Skeletal muscle tissue (tissue), 4 donors: ENCODE measurements around the gene RNF19B. TPM values are rescaled to one million over a fixed set of nuclear protein-coding genes. Genes with fewer than 3 reads are reported as not detected.
A peak's percentile ranks its signal among the peaks of the same experiment; 100 is the strongest.
"Not testable (repeated sequence)": the region's sequence is repeated elsewhere in the genome, so short reads cannot be mapped to it uniquely, and the experiment has no call there.

Source experiments
- H3K27ac ChIP-seq: one replicate; pipeline ENCODE4 v1.7.0; 2013; ENCODE audit warnings: mild to moderate bottlenecking, low read depth, low read length, inconsistent platforms
- H3K27me3 ChIP-seq, 3 donors: one replicate each; pipeline ENCODE4 v1.7.0; 2013; ENCODE audit warnings: low read length in 3 of 3; ENCODE audit not compliant: control insufficient read depth in 3 of 3, insufficient read depth in 3 of 3
- H3K36me3 ChIP-seq, 3 donors: one replicate each; pipeline ENCODE4 v1.7.0; 2013; ENCODE audit warnings: low read length in 3 of 3; ENCODE audit not compliant: control insufficient read depth in 3 of 3, insufficient read depth in 3 of 3
- H3K4me1 ChIP-seq, 3 donors: one replicate each; pipeline ENCODE4 v1.7.0; 2013; ENCODE audit warnings: low read length in 3 of 3, mild to moderate bottlenecking in 3 of 3; ENCODE audit not compliant: control insufficient read depth in 3 of 3, insufficient read depth in 3 of 3
- H3K4me3 ChIP-seq, 3 donors: one replicate each; pipeline ENCODE4 v1.7.0; 2013; ENCODE audit warnings: low read length in 3 of 3
- H3K9ac ChIP-seq, 3 donors: one replicate each; pipeline ENCODE4 v1.7.0; 2013; ENCODE audit warnings: low read length in 3 of 3, mild to moderate bottlenecking in 3 of 3, moderate library complexity in 2 of 3, low read depth in 1 of 3
- H3K9me3 ChIP-seq, 3 donors: one replicate each; pipeline ENCODE4 v1.7.0; 2013; ENCODE audit warnings: low read length in 3 of 3; ENCODE audit not compliant: control insufficient read depth in 3 of 3
- total RNA-seq: library from RNA; depleted of rRNA; stranded (reverse); fragments of >200 nt; gene quantifications from one replicate; pipeline ENCODE4 v1.2.3, GENCODE V29; 2014
- donor health status: Osteomylitis.

Gene RNF19B
- total RNA-seq, 1 donor from 2014 or later, result 5.7 TPM

DNA sequence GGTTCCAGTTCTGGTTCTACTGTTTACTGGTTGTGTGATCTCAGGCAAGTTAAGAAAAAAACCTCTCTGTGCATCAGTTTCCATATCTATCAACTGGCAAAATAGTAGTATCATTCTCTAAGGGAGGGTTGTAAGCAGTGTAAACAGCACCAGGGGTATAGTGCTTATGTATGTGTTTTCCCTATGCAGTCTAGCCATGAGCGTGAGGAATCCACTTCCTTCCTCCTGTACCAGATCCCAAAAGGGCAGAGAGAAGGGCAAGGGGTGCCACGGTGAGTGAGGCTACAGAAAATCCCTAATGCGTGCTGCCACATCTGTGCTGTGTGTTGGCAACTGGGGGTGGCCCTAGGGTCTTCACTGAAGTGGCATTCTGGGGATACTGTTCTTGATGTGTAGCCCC, 18.4 kb upstream of the RNF19B start:
- no peaks in the 10 kb centered on the region for H3K9me3 ChIP-seq
- no peak overlapping the region for H3K9ac ChIP-seq
- H3K4me3 ChIP-seq, result no peak overlapping the region
- H3K27me3 ChIP-seq, result no peaks in the 10 kb centered on the region
- H3K4me1 ChIP-seq, result peaks cover 0 to 11% (median 6%) of the 10 kb centered on the region in 3 donors
- H3K36me3 ChIP-seq, result peaks cover 0 to 3% (median 0%) of the 10 kb centered on the region in 3 donors
- no peak overlapping the region for H3K27ac ChIP-seq

DNA sequence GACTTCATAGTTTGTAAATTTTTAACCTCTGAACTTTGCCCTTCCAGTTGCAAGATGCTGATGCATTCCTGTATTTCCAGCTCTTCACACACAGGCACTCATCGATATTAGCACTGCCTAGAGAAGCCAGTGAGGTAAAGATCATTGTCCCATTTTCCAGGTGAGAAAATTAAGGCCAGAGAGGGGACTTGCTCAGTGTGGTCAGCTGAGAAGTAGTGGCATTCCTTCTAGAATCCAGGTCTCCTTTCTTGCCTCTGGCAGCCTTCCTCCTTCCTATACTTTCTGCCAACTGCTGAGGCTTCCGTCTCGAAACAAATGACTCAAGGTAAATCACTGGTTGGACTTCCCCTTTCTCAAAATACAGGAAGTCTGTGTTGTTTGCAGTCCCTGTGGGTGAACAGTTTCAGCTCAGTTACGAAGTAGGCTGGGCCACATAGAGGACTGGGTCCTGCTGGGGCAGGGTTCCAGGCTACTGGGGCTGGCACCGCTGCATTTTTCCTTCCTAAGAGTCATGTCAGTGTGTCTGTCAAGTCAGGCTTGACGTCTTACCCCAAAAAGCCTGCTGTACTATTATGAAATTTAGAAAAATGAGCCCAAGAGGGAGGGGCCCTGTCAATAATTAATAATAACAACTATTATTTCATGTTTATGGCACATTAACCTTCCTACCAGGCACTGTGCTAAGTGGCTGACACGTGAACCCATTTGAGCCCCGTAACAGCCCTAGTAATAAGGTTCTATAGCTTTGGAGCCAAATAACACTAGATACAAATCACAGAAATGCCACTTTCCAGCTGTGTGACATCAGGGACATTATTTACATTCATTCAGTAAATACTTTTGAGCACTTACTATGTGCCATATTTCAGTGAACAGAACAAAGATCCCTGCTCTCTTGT, 16.6 kb upstream of the RNF19B start:
- H3K9me3 ChIP-seq, result no peaks in the 10 kb centered on the region
- H3K4me3 ChIP-seq, result no peak overlapping the region
- H3K36me3 ChIP-seq, result no peaks in the 10 kb centered on the region
- peak overlapping the region; percentile 53 for H3K27ac ChIP-seq
- H3K27me3 ChIP-seq, result no peaks in the 10 kb centered on the region
- H3K9ac ChIP-seq, result peak overlapping the region in 1 of 3 donors; percentile 16
- H3K4me1 ChIP-seq, result peaks cover 0 to 11% (median 6%) of the 10 kb centered on the region in 3 donors

DNA sequence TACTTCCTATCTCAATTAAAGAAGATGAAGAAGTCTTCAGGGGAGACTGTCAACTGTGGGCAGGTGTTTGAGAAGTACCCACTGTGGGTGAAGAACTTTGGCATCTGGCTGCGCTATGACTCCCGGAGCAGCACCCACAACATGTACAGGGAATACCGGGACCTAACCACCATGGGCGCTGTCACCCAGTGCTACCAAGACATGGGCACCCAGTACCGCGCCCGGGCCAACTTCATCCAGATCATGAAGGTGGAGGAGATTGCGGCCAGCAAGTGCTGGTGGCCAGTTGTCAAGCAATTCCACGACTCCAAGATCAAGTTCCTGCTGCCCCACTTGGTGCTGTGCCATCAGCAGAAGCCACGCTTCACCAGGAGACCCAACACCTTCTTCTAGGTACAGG, 15.5 kb upstream of the RNF19B start:
- Histone ChIP-seq H3K36me3 (no peaks in the 10 kb centered on the region), H3K27ac (no peak overlapping the region), H3K4me3 (no peak overlapping the region), H3K4me1 (peaks cover 0 to 11% (median 6%) of the 10 kb centered on the region in 3 donors), H3K9me3 (no peaks in the 10 kb centered on the region), H3K27me3 (no peaks in the 10 kb centered on the region), H3K9ac (no peak overlapping the region)

DNA sequence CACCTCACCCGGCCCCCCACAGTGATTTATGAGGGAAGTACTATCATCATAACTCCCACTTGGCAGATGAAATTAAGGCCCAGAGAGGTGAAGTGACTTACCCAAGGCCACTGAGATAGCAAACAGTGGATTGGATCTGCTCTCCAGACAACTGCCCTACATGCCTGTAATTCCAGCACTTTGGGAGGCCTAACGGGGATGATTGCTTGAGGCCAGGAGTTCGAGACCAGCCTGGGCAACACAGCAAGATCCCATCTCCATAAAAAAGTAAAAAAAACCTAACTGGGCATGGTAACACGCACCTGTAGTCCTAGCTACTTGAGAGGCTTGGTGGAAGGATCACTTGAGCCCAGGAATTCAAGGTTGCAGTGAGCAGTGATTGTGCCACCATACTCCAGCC, 14.2 kb upstream of the RNF19B start:
- H3K27ac ChIP-seq, result no peak overlapping the region

DNA sequence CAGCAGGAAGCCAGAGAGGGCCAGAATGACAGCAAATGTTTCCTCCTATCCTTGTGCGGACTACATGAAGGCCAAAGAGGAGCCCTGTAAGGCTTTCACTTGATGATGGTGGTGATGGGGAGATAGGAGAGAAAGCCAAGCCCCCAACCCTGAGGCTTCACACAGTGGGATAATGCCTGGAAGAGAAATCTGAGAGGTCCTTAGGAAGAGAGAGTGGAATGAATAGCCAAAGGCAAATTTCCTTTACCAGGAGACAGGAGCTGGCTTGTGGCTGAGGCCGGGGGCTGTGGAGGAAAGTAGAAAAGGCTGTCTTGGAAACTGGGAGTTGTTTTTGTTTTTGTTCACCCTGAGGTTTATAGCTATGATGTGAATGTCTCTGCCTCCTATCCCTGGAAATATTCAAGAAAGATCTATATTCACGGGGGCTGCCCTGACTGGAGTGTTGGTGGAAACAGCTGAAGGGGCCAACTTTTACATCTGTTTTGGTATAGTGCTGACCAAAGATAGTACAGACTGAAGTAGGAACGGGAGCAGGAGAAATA, 13.0 kb upstream of the RNF19B start:
- no peaks in the 10 kb centered on the region for H3K9me3 ChIP-seq
- H3K36me3 ChIP-seq, result no peaks in the 10 kb centered on the region
- no peak overlapping the region for H3K27ac ChIP-seq
- H3K9ac ChIP-seq, result no peak overlapping the region
- peaks cover 0 to 6% (median 3%) of the 10 kb centered on the region in 3 donors for H3K27me3 ChIP-seq
- no peak overlapping the region for H3K4me3 ChIP-seq
- H3K4me1 ChIP-seq, result peaks cover 6 to 13% (median 12%) of the 10 kb centered on the region in 3 donors

More for the DNA sequence above, 14.2 kb upstream of the RNF19B start:
- no peak overlapping the region for H3K9ac ChIP-seq
- no peaks in the 10 kb centered on the region for H3K36me3 ChIP-seq
- H3K4me3 ChIP-seq, result no peak overlapping the region
- no peaks in the 10 kb centered on the region for H3K9me3 ChIP-seq
- H3K27me3 ChIP-seq, result no peaks in the 10 kb centered on the region
- H3K4me1 ChIP-seq, result peaks cover 0 to 8% (median 6%) of the 10 kb centered on the region in 3 donors

DNA sequence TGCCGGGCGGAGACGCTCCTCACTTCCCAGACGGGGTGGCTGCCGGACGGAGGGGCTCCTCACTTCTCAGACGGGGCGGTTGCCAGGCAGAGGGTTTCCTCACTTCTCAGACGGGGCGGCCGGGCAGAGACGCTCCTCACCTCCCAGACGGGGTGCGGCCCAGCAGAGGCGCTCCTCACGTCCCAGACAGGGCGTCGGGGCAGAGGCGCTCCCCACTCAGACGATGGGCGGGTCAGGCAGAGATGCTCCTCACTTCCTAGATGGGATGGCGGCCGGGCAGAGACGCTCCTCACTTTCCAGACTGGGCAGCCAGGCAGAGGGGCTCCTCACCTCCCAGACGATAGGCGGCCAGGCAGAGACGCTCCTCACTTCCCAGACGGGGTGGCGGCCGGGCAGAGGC, 10.4 kb upstream of the RNF19B start:
- H3K9me3 ChIP-seq, H3K27ac ChIP-seq, H3K9ac ChIP-seq: not testable (repeated sequence)

DNA sequence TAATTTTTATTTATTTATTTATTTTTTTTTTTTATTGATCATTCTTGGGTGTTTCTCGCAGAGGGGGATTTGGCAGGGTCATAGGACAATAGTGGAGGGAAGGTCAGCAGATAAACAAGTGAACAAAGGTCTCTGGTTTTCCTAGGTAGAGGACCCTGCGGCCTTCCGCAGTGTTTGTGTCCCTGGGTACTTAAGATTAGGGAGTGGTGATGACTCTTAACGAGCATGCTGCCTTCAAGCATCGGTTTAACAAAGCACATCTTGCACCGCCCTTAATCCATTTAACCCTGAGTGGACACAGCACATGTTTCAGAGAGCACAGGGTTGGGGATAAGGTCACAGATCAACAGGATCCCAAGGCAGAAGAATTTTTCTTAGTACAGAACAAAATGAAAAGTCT, 8.8 kb upstream of the RNF19B start:
- H3K27ac ChIP-seq, H3K9me3 ChIP-seq, H3K36me3 ChIP-seq, H3K4me3 ChIP-seq, H3K9ac ChIP-seq, H3K4me1 ChIP-seq: not testable (repeated sequence)
- H3K27me3 ChIP-seq, result peaks cover 0 to 25% (median 25%) of the 10 kb centered on the region in 3 donors

More for the DNA sequence above, 10.4 kb upstream of the RNF19B start:
- not testable (repeated sequence) for H3K4me1 ChIP-seq, H3K36me3 ChIP-seq, H3K4me3 ChIP-seq
- H3K27me3 ChIP-seq, result peaks cover 0 to 25% (median 23%) of the 10 kb centered on the region in 3 donors

DNA sequence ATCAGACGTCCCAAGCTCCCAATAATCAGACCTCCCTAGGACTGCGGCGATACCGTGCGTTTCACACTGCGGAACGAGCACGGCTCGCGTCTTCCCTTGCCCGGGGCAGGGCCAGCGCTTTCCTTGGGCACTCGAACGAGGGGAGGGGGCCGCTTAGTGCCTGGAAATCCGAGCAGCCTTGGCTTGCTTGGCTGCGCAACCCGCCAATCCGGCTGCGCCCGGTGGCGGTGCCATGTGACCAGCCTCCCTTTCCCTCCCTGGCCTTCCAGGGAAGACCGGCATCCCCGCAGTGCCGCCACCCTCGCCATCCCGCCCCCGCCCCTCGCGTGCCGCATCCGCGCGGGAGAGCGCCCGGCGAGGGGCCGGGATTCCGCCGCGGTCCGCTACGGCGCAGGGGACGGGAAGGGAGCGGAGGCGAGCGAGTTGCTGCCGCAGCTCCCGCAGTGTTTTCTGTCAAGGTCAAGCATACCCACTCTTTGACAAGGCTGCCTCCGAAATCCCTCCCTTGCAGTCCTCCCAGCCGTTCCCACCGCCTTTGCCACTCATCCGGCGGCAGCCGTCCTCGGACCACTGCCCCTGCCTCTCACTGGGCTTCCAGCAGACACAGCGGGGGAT, 8.3 kb upstream of the RNF19B start:
- Histone ChIP-seq H3K9me3 (no peaks in the 10 kb centered on the region), H3K9ac (peak overlapping the region in 2 of 3 donors; percentile 0 to 68), H3K27me3 (peaks cover 0 to 27% (median 25%) of the 10 kb centered on the region in 3 donors), H3K4me1 (peaks cover 7 to 10% (median 8%) of the 10 kb centered on the region in 3 donors), H3K36me3 (no peaks in the 10 kb centered on the region), H3K4me3 (peak overlapping the region; percentile 71 to 75 (median 73)), H3K27ac (no peak overlapping the region)

DNA sequence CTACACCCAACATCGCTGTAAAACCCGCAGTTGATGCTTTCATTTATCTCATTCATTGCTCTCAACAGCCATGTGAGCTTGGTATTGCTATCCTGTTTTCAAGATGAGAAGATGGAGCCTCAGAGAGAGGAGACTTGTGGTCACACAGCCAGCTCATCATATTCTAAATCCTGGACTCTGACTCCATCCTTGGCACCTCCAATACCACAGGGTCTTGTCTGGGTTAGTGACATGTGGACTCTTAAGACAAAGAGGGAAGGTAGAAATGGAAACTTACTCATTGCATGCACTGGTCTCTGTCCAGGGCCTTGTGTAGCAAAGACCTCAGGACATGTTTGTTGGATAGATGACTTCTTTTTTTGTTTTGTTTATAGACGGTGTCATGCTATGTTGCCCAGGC, 7.0 kb upstream of the RNF19B start:
- Histone ChIP-seq H3K27ac (no peak overlapping the region), H3K9me3 (no peaks in the 10 kb centered on the region), H3K4me3 (no peak overlapping the region), H3K4me1 (peaks cover 7 to 10% (median 8%) of the 10 kb centered on the region in 3 donors), H3K27me3 (peaks cover 0 to 36% (median 29%) of the 10 kb centered on the region in 3 donors), H3K9ac (no peak overlapping the region), H3K36me3 (no peaks in the 10 kb centered on the region)

DNA sequence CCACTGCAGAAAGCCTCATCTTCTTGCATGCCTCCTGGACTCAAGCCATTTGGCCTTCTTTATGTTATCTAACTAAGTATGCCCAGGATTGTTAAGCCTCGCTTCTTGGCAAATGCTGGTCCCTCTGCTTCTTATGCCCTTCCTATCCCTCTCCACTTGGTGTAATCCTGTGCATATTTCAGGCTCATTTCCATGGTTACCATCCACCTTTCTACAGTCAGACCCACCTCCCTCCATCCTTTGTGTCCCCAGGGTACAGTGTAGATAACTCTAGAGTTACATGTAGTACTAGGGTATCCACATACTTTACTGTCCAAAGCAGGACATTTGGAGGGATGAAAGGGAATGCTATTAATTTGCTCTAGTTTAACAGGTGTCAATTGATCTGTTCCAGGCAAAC, 6.5 kb upstream of the RNF19B start:
- no peaks in the 10 kb centered on the region for H3K9me3 ChIP-seq
- H3K4me3 ChIP-seq, result no peak overlapping the region
- H3K27ac ChIP-seq, result no peak overlapping the region
- H3K4me1 ChIP-seq, result peaks cover 7 to 10% (median 8%) of the 10 kb centered on the region in 3 donors
- no peaks in the 10 kb centered on the region for H3K36me3 ChIP-seq
- no peak overlapping the region for H3K9ac ChIP-seq
- H3K27me3 ChIP-seq, result peaks cover 0 to 36% (median 29%) of the 10 kb centered on the region in 3 donors
